HEK293T (cell line): Measurements from ENCODE around the gene NCR3LG1.

Experiments
- CTCF ChIA-PET: fragments of 350-600 bp; formaldehyde crosslinking; extraction: SDS; loops from one replicate; lab custom pipeline; 2021; ENCODE audit warnings: antibody characterized with exemption, inconsistent platforms; lab: Yijun Ruan, JAX
- POLR2A ChIA-PET: fragments of 350-600 bp; formaldehyde crosslinking; extraction: SDS; loops from one replicate; lab custom pipeline; 2020; ENCODE audit warnings: antibody characterized with exemption, inconsistent platforms; lab: Yijun Ruan, JAX
- DNase-seq: peaks from one replicate; pipeline ENCODE4 v3.0.0; 2012; ENCODE audit warnings: mixed read lengths; ENCODE audit errors: extremely low spot score
- ARNT ChIP-seq: fragments of 450-650 bp; IDR thresholded peaks from 2 replicates; pipeline ENCODE4 v1.6.1; 2017; ENCODE audit warnings: mild to moderate bottlenecking
- BHLHE40 ChIP-seq: fragments of 450-650 bp; IDR thresholded peaks from 2 replicates; pipeline ENCODE4 v1.6.1; 2016; ENCODE audit warnings: mild to moderate bottlenecking, moderate library complexity, borderline replicate concordance
- CTBP1 ChIP-seq: fragments of 450-650 bp; IDR thresholded peaks from 2 replicates; pipeline ENCODE4 v1.6.1; 2016; ENCODE audit warnings: borderline replicate concordance
- ELF4 ChIP-seq: fragments of 450-650 bp; IDR thresholded peaks from 2 replicates; pipeline ENCODE4 v1.6.1; 2017; ENCODE audit warnings: antibody characterized with exemption
- FOXA1 ChIP-seq: fragments of 450-650 bp; IDR thresholded peaks from 2 replicates; pipeline ENCODE4 v1.6.1; 2016; ENCODE audit warnings: mild to moderate bottlenecking
- FOXK2 ChIP-seq: fragments of 450-650 bp; IDR thresholded peaks from 2 replicates; pipeline ENCODE4 v1.6.1; 2016; ENCODE audit warnings: mild to moderate bottlenecking
- FOXM1 ChIP-seq: fragments of 450-650 bp; IDR thresholded peaks from 2 replicates; pipeline ENCODE4 v1.6.1; 2017; ENCODE audit warnings: mild to moderate bottlenecking, borderline replicate concordance
- HDGF ChIP-seq: fragments of 450-650 bp; IDR thresholded peaks from 2 replicates; pipeline ENCODE4 v1.6.1; 2017; ENCODE audit warnings: antibody characterized with exemption, borderline replicate concordance
- L3MBTL2 ChIP-seq: fragments of 450-650 bp; conservative IDR thresholded peaks from 2 replicates; pipeline ENCODE4 v1.6.1; 2016; ENCODE audit warnings: mild to moderate bottlenecking
- LEF1 ChIP-seq: fragments of 450-650 bp; IDR thresholded peaks from 2 replicates; pipeline ENCODE4 v1.6.1; 2017; ENCODE audit warnings: mild to moderate bottlenecking, borderline replicate concordance
- NFRKB ChIP-seq: fragments of 450-650 bp; IDR thresholded peaks from 2 replicates; pipeline ENCODE4 v1.6.1; 2016; ENCODE audit warnings: mild to moderate bottlenecking, moderate library complexity
- SP1 ChIP-seq: fragments of 450-650 bp; IDR thresholded peaks from 2 replicates; pipeline ENCODE4 v1.6.1; 2017
- SUZ12 ChIP-seq: fragments of 450-650 bp; IDR thresholded peaks from 2 replicates; pipeline ENCODE4 v1.6.1; 2016; ENCODE audit warnings: mild to moderate bottlenecking
- TARDBP ChIP-seq: fragments of 450-650 bp; IDR thresholded peaks from 2 replicates; pipeline ENCODE4 v1.6.1; 2016
- ZNF384 ChIP-seq: fragments of 450-650 bp; IDR thresholded peaks from 2 replicates; pipeline ENCODE4 v1.6.1; 2016
- TF ChIP-seq, protein P1 (sequence below): fragments of 450-650 bp; IDR thresholded peaks from 2 replicates; pipeline ENCODE4 v1.6.1; 2016

NCR3LG1 gene

DNA sequence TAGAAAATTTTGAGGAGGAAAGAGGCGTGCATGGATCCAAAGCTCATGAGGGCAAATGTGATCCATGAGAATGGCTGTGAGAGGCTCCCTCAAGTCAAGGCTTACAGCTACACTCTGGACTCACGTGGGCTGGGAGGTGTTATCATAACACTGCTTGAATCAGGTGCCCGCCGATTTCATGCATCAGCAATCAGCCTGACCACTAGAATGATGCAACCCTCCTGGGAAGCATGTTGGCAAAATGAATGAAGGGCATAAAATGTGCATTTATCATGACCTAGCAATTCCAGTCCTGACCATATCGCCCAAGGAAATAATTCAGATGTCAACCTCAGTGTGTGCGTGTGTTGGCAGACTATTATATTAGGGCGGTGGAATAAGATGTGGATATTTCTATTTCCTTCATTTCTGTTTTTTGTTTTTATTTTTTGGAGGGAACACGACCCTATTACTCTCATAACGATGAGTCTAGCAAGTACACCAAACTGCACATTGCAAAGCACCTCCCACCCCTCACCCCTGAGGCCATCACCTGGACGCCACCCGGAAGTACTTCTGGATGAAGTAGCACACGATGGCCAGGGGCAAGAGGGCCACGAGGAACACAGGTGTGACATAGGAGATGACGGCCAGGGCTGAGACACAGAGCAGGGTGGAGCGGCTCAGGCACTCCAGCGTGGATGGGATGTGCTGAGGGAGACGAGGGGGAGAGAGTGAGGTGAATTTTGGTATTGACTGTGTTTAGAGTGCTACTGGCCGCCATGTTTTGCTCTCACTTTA lies 52.6 kb downstream of the NCR3LG1 start:
- TF ChIP-seq ARNT (no peak), SUZ12 (no peak), FOXA1 (no peak), HDGF (no peak), ZNF384 (no peak), NFRKB (no peak), CTBP1 (no peak), L3MBTL2 (no peak), LEF1 (no peak), TARDBP (no peak), BHLHE40 (no peak), SP1 (no peak), FOXK2 (no peak), FOXM1 (no peak), ELF4 (no peak)
- TF ChIP-seq, protein P1, sequence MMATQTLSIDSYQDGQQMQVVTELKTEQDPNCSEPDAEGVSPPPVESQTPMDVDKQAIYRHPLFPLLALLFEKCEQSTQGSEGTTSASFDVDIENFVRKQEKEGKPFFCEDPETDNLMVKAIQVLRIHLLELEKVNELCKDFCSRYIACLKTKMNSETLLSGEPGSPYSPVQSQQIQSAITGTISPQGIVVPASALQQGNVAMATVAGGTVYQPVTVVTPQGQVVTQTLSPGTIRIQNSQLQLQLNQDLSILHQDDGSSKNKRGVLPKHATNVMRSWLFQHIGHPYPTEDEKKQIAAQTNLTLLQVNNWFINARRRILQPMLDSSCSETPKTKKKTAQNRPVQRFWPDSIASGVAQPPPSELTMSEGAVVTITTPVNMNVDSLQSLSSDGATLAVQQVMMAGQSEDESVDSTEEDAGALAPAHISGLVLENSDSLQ, result no peak
- no peak for DNase-seq
- ChIA-PET POLR2A (no interaction called here), CTCF (no interaction called here)

DNA sequence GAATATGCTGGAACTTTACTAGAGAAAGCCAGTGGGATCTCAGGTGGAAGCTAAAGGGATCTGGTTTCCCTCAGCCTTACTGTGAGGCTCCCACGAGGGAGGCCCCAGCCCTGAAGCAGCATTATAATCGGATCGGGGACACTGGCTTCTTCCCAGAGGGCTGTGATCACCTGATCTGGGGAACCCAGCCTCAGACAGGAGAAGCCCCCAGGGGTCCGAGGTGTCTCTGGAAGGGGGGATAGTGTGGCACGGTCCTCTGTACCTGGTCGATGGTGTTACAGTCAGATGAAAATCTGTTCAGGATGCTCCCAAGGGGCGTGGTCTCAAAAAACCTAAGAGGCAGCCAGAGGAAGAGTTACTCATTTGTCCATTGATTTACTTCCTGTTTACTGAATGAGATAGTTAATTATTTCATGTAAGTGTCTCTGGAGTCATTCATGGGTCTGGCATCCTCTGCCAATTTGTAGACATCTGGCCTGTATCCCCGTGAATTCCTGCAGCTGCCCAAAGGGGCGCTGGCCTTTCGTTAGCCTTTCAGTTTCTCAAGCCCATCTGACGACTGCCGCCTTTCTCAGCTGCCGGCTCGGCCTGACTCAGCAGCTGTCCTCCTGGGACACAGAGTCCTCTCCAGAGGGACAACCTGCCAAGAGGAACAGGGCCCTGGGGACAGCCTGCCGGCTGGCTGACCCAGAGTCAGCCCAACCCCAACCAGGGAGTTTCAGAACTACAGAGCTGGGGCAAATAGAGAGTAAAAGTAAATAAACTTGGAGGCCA lies 53.8 kb downstream of the NCR3LG1 start:
- POLR2A ChIA-PET, result no interaction called here
- no peak for DNase-seq
- CTCF ChIA-PET, result interaction anchor here (0.6 kb wide), 1 partner anchor 68 kb away, joined by 3 read pairs; no protein-coding TSS in a partner anchor
- TF ChIP-seq NFRKB, result no peak
- TF ChIP-seq, protein P1, result no peak
- no peak for TF ChIP-seq SUZ12
- TF ChIP-seq TARDBP, result no peak

GRCh38 chr11:17406082-17406817 lies 54.6 kb downstream of the NCR3LG1 start:
- no peak for DNase-seq
- POLR2A ChIA-PET, result no interaction called here
- no peak for TF ChIP-seq ARNT
- TF ChIP-seq ZNF384, result no peak
- TF ChIP-seq BHLHE40, result no peak
- TF ChIP-seq SP1, result no peak
- TF ChIP-seq FOXM1, result no peak
- no peak for TF ChIP-seq FOXK2
- no peak for TF ChIP-seq FOXA1
- no peak for TF ChIP-seq L3MBTL2
- no peak for TF ChIP-seq ELF4
- no peak for TF ChIP-seq LEF1
- TF ChIP-seq SUZ12, result no peak
- TF ChIP-seq, protein P1, result no peak
- TF ChIP-seq NFRKB, result no peak
- TF ChIP-seq CTBP1, result no peak
- no peak for TF ChIP-seq HDGF
- TF ChIP-seq TARDBP, result no peak
- CTCF ChIA-PET, result interaction anchor here (0.6 kb wide), 1 partner anchor 67 kb away, joined by 3 read pairs; no protein-coding TSS in a partner anchor

GRCh38 chr11:17406818-17407149 lies 55.2 kb downstream of the NCR3LG1 start:
- POLR2A ChIA-PET, result no interaction called here
- DNase-seq, result no peak
- CTCF ChIA-PET, result no interaction called here
- TF ChIP-seq BHLHE40 (no peak), LEF1 (no peak), SP1 (no peak)

- ChIA-PET CTCF (no interaction called here), POLR2A (no interaction called here)
- DNase-seq, result no peak
- TF ChIP-seq FOXM1 (no peak), HDGF (no peak), NFRKB (no peak), FOXA1 (no peak), TARDBP (no peak)
Observed at GRCh38 chr11:17407575-17407974, 56.0 kb downstream of the NCR3LG1 start.

GRCh38 chr11:17408026-17408425 lies 56.4 kb downstream of the NCR3LG1 start:
- no peak for DNase-seq
- POLR2A ChIA-PET, result no interaction called here
- CTCF ChIA-PET, result no interaction called here
- no peak for TF ChIP-seq ZNF384
- TF ChIP-seq HDGF, result no peak
- no peak for TF ChIP-seq CTBP1
- TF ChIP-seq FOXA1, result no peak
- no peak for TF ChIP-seq LEF1
- TF ChIP-seq SP1, result no peak
- TF ChIP-seq ARNT, result no peak
- TF ChIP-seq NFRKB, result no peak
